Ascending aorta (tissue), 2 donors: ENCODE data around the gene WDR54. TPM values are rescaled to one million over a fixed set of nuclear protein-coding genes. Genes with fewer than 3 reads are reported as not detected.
A peak's percentile ranks its signal among the peaks of the same experiment; 100 is the strongest.

Experiments used
- DNase-seq, 2 donors: peaks; one replicate each; pipeline ENCODE4 v3.0.0-alpha.2; 2019; ENCODE audit warnings: low spot score in 2 of 2
- H3K27ac ChIP-seq, 2 donors: fragments of 200-600 bp; sonication (generic); one replicate each; pipeline ENCODE4 v1.5.1; 2016 to 2017; ENCODE audit warnings: mild to moderate bottlenecking in 1 of 2
- H3K27me3 ChIP-seq: fragments of 200-600 bp; sonication (generic); one replicate; pipeline ENCODE4 v1.5.1; 2017
- H3K36me3 ChIP-seq, 2 donors: fragments of 200-600 bp; sonication (generic); one replicate each; pipeline ENCODE4 v1.5.1; 2016
- H3K4me1 ChIP-seq, 2 donors: fragments of 200-600 bp; sonication (generic); one replicate each; pipeline ENCODE4 v1.5.1; 2016 to 2017; ENCODE audit warnings: mild to moderate bottlenecking in 1 of 2
- H3K4me3 ChIP-seq, 2 donors: fragments of 200-600 bp; sonication (generic); one replicate each; pipeline ENCODE4 v1.5.1; 2016 to 2017; ENCODE audit warnings: mild to moderate bottlenecking in 1 of 2
- H3K9me3 ChIP-seq, 2 donors: fragments of 200-600 bp; sonication (generic); one replicate each; pipeline ENCODE4 v1.5.1; 2016
- CTCF ChIP-seq, 3 experiments: fragments of 200-600 bp in 2 of 3; fragments of 450-650 bp in 1 of 3; sonication (generic) in 2 of 3; IDR thresholded peaks; one replicate each; pipeline ENCODE4 v1.5.1; 2016 to 2019; ENCODE audit warnings: antibody characterized with exemption in 3 of 3, mild to moderate bottlenecking in 1 of 3, moderate library complexity in 1 of 3
- intact Hi-C: fragments of 100-400 bp; cut with DNase I; formaldehyde crosslinking; loops from one replicate; pipeline ENCODE4 v1.15.1; 2023
- total RNA-seq: library from RNA; depleted of rRNA; stranded (reverse); fragments of >200 nt; gene quantifications from one replicate; pipeline ENCODE4 v1.1.0, GENCODE V29; 2016

WDR54 gene
- total RNA-seq, 1 donor from 2014 or later = 5.5 TPM

- Histone ChIP-seq H3K27me3 (no peaks in the 10 kb centered on the region), H3K27ac (peak within 1 kb of the TSS; percentile 88 to 95), H3K9me3 (no peaks in the 10 kb centered on the region), H3K4me1 (peaks cover 10 to 14% of the 10 kb centered on the region in 2 donors), H3K36me3 (peaks cover 17 to 28% of the 10 kb centered on the region in 2 donors), H3K4me3 (peak within 1 kb of the TSS; percentile 63 to 81)
- DNase-seq = peak; percentile 70 to 96
- intact Hi-C loops = loop anchor here (1.0 to 2.0 kb wide), 2 partner anchors 10 to 14 kb away; partner anchors contain the start of genes CCDC142 and WBP1
- no peak for TF ChIP-seq CTCF (IDR thresholded peaks at IDR 0.05)
These were observed 50.8 kb downstream of the WDR54 start, which contains the start of gene MRPL53 for GRCh38 chr2:74472086-74472944. TSS of gene MRPL53 (minus strand) at chr2:74472680. CDS start at chr2:74472660, 20 bp downstream.

DNA sequence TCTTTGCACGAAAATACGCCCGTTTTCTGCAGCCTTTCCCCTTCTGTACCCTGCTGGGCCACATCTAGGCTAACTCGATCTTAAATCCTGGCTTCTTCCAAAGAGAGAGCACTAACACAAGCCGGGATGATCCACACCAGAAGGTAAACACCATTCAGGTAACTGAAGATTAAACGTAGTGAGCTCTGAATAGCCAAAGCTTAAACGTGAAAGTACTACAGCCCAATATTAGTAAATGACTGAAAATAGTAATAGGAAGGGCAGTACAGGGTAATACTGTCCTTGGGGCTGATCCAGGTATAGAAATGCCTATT, 51.4 kb downstream of the WDR54 start:
- Histone ChIP-seq H3K27ac (peak overlapping the region; percentile 88 to 95), H3K36me3 (peaks cover 22 to 32% of the 10 kb centered on the region in 2 donors), H3K4me3 (peak overlapping the region; percentile 63 to 81), H3K9me3 (no peaks in the 10 kb centered on the region), H3K4me1 (peaks cover 10 to 14% of the 10 kb centered on the region in 2 donors), H3K27me3 (no peaks in the 10 kb centered on the region)
- no peak for DNase-seq
- intact Hi-C loops = loop anchor here (1.0 to 2.0 kb wide), 2 partner anchors 9 to 14 kb away; partner anchors contain the start of genes CCDC142 and WBP1
- no peak for TF ChIP-seq CTCF (IDR thresholded peaks at IDR 0.05)

DNA sequence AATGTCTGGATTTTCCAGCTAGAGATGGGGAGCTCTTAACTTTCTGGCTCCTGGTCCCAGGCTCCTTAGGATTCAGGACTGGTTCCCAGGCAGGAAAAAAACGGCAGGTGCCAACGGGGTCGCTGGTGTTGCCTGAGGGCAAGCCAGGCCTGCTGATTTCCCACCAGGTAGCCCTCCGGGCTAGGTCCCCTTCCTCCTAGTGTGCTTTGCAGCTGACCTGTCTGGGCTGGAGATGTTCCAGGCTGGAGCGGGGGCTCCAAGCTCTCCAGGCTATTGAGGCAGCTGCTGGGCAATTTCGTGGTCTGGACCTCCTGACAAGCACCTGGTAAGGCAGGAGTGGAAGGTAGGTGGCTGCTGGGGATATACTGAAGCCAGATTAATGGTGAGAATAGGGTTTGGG, 53.0 kb downstream of the WDR54 start:
- no peak for TF ChIP-seq CTCF (IDR thresholded peaks at IDR 0.05)
- no peak overlapping the region for H3K4me3 ChIP-seq
- peaks cover 30 to 32% of the 10 kb centered on the region in 2 donors for H3K36me3 ChIP-seq
- no peak for DNase-seq
- H3K4me1 ChIP-seq = peaks cover 13 to 14% of the 10 kb centered on the region in 2 donors
- intact Hi-C loops = no loop called here
- H3K27ac ChIP-seq = no peak overlapping the region
- no peaks in the 10 kb centered on the region for H3K27me3 ChIP-seq
- no peaks in the 10 kb centered on the region for H3K9me3 ChIP-seq

GRCh38 chr2:74474899-74475298, 53.4 kb downstream of the WDR54 start:
- TF ChIP-seq CTCF (IDR thresholded peaks at IDR 0.05) = no peak

More at GRCh38 chr2:74474899-74475298, 53.4 kb downstream of the WDR54 start:
- Histone ChIP-seq H3K4me1 (peaks cover 14% of the 10 kb centered on the region in 2 donors), H3K36me3 (peaks cover 31 to 34% of the 10 kb centered on the region in 2 donors), H3K4me3 (no peak overlapping the region), H3K9me3 (no peaks in the 10 kb centered on the region), H3K27ac (no peak overlapping the region), H3K27me3 (no peaks in the 10 kb centered on the region)
- DNase-seq = no peak
- intact Hi-C loops = no loop called here

Other genes with a start within 250 kb of the WDR54 start
- gene MOB1A, start 242.9 kb upstream of the WDR54 start, total RNA-seq = 56.8 TPM
- 31.7 TPM for gene MTHFD2, start 223.1 kb upstream of the WDR54 start, total RNA-seq
- gene SLC4A5, start 78.3 kb upstream of the WDR54 start, total RNA-seq = 0.11 TPM
- gene DCTN1, start 41.4 kb upstream of the WDR54 start, total RNA-seq = 152 TPM
- 10.3 TPM for gene C2orf81, start 111 bp upstream of the WDR54 start, total RNA-seq
- gene RTKN, start 20.2 kb downstream of the WDR54 start, total RNA-seq = 9.5 TPM
- 79.4 TPM for gene INO80B, start 33.4 kb downstream of the WDR54 start, total RNA-seq
- 18.1 TPM for gene WBP1, start 36.7 kb downstream of the WDR54 start, total RNA-seq
- gene MOGS, start 43.7 kb downstream of the WDR54 start, total RNA-seq = 71.9 TPM
- gene MRPL53, start 51.0 kb downstream of the WDR54 start, total RNA-seq = 37.7 TPM
- 16.5 TPM for gene CCDC142, start 61.3 kb downstream of the WDR54 start, total RNA-seq
- 19.5 TPM for gene TTC31, start 61.4 kb downstream of the WDR54 start, total RNA-seq
- 3.0 TPM for gene LBX2, start 77.9 kb downstream of the WDR54 start, total RNA-seq
- not detected for gene PCGF1, start 86.0 kb downstream of the WDR54 start, total RNA-seq
- gene TLX2, start 92.7 kb downstream of the WDR54 start, total RNA-seq = not detected
- gene DQX1, start 104.5 kb downstream of the WDR54 start, total RNA-seq = not detected
- gene AUP1, start 108.0 kb downstream of the WDR54 start, total RNA-seq = 120 TPM
- gene HTRA2, start 108.2 kb downstream of the WDR54 start, total RNA-seq = 80.1 TPM
- 19.8 TPM for gene LOXL3, start 132.2 kb downstream of the WDR54 start, total RNA-seq
- 68.1 TPM for gene DOK1, start 133.0 kb downstream of the WDR54 start, total RNA-seq
- not detected for gene M1AP, start 226.6 kb downstream of the WDR54 start, total RNA-seq
- 0.32 TPM for gene SEMA4F, start 232.5 kb downstream of the WDR54 start, total RNA-seq